GM19372 (cell line): Measurements from ENCODE around the gene GMDS.

Experiments used
- ATAC-seq: cut with Tn5 transposase; IDR thresholded peaks from one replicate; pipeline ENCODE4 v1.9.1; 2021; ENCODE audit warnings: mild to moderate bottlenecking, low read depth, moderate library complexity; ENCODE audit not compliant: unreplicated experiment

GMDS gene

GRCh38 chr6:1615853-1616420 lies 629.5 kb downstream of the GMDS start:
- no peak for ATAC-seq

- ATAC-seq: no peak
Measured at GRCh38 chr6:1615151-1615852, 630.1 kb downstream of the GMDS start.

- no peak for ATAC-seq
Measured at GRCh38 chr6:1614448-1615150, 630.8 kb downstream of the GMDS start.

- no peak for ATAC-seq
Measured at GRCh38 chr6:1613688-1614447, 631.5 kb downstream of the GMDS start.

GRCh38 chr6:1613346-1613687 lies 632.1 kb downstream of the GMDS start:
- ATAC-seq: no peak

- ATAC-seq: no peak
Measured at GRCh38 chr6:1612974-1613306, 632.5 kb downstream of the GMDS start.

GRCh38 chr6:1612299-1612973 lies 633.0 kb downstream of the GMDS start:
- ATAC-seq: no peak

GRCh38 chr6:1611572-1612298 lies 633.7 kb downstream of the GMDS start:
- ATAC-seq: no peak

GRCh38 chr6:1611322-1611571 lies 634.2 kb downstream of the GMDS start:
- ATAC-seq: no peak

GRCh38 chr6:1610497-1611321 lies 634.7 kb downstream of the GMDS start:
- ATAC-seq: peak; percentile 8

- peak; percentile 57 for ATAC-seq
Measured at GRCh38 chr6:1609648-1610496, 635.5 kb downstream of the GMDS start, which contains the start of gene FOXC1. Gene FOXC1 (plus strand): TSS chr6:1609915. CDS start chr6:1610446, 531 bp downstream.

- ATAC-seq: no peak
Measured at GRCh38 chr6:1609041-1609647, 636.3 kb downstream of the GMDS start.

GRCh38 chr6:1608222-1609040 lies 637.0 kb downstream of the GMDS start:
- ATAC-seq: no peak

GRCh38 chr6:1607516-1608221 lies 637.7 kb downstream of the GMDS start:
- ATAC-seq: no peak

- no peak for ATAC-seq
Measured at GRCh38 chr6:1606780-1607515, 638.5 kb downstream of the GMDS start.
